Endothelial cell of umbilical vein (primary cell): ENCODE data around the gene SCTR. TPM values are rescaled to one million over a fixed set of nuclear protein-coding genes. Genes with fewer than 3 reads are reported as not detected.

Experiments
- BruUV-seq: library from RNA; stranded (reverse); fragments of 400-500 nt; replicated peaks from 2 replicates; lab custom pipeline; 2021; lab: Mats Ljungman, UMichigan
- CTCF ChIA-PET: fragments of 300-600, 350-600 bp; sonication (Branson Sonifier 250); formaldehyde crosslinking; loops from one replicate; lab custom pipeline; 2021; ENCODE audit warnings: antibody characterized with exemption, inconsistent platforms; lab: Charles Lee
- POLR2A ChIA-PET: fragments of 300-600, 350-600 bp; sonication (Branson Sonifier 250); formaldehyde crosslinking; loops from one replicate; lab custom pipeline; 2021; ENCODE audit warnings: antibody characterized with exemption, inconsistent platforms; lab: Charles Lee
- DNase-seq: peaks from one replicate; pipeline ENCODE4 v3.0.0-alpha.2; 2011; ENCODE audit warnings: low read depth, low spot score
- FAIRE-seq: peaks from 2 replicates; lab custom pipeline; 2011; peaks lifted over from hg19 to GRCh38; lab: Jason Lieb, UNC
- H2AFZ ChIP-seq: 2 replicates; pipeline ENCODE4 v1.6.0; 2012; ENCODE audit warnings: low read depth, low read length, control low read depth, inconsistent platforms
- H3K27ac ChIP-seq: 2 replicates; pipeline ENCODE4 v1.5.1; 2011; ENCODE audit warnings: low read depth, mild to moderate bottlenecking, control low read depth, low read length, moderate library complexity; ENCODE audit not compliant: insufficient read depth
- H3K27me3 ChIP-seq, 2 experiments: 2 replicates each; pipeline versions ENCODE4 v1.6.0 to v1.6.1; 2011; ENCODE audit warnings: low read length in 2 of 2, mixed read lengths in 1 of 2; ENCODE audit not compliant: control insufficient read depth in 2 of 2, insufficient read depth in 2 of 2
- H3K36me3 ChIP-seq, 2 experiments: 2 replicates in 1 of 2; 3 replicates in 1 of 2; pipeline ENCODE4 v1.5.1; 2011; ENCODE audit warnings: low read length in 2 of 2, mild to moderate bottlenecking in 1 of 2, moderate library complexity in 1 of 2; ENCODE audit not compliant: control insufficient read depth in 2 of 2, insufficient read depth in 2 of 2; ENCODE audit errors: extremely low read depth in 1 of 2
- H3K4me1 ChIP-seq: 3 replicates; pipeline ENCODE4 v1.5.1; 2011; ENCODE audit warnings: mild to moderate bottlenecking, low read length; ENCODE audit not compliant: control insufficient read depth, insufficient read depth; ENCODE audit errors: extremely low read depth
- H3K4me2 ChIP-seq: 2 replicates; pipeline ENCODE4 v1.6.1; 2011; ENCODE audit warnings: low read length, control low read depth, mixed read lengths; ENCODE audit not compliant: insufficient read depth
- H3K4me3 ChIP-seq, 3 experiments: fragments of 200-600 bp in 1 of 3; sonication (generic), shearing (Covaris generic) in 1 of 3; replicated peaks in 1 of 3; 2 replicates each; pipeline ENCODE4 v1.5.1; 2011 to 2016; ENCODE audit warnings: control low read depth in 3 of 3, low read length in 3 of 3, mild to moderate bottlenecking in 2 of 3, inconsistent platforms in 1 of 3, low read depth in 1 of 3, moderate library complexity in 1 of 3; ENCODE audit not compliant: insufficient read depth in 1 of 3
- H3K79me2 ChIP-seq: 2 replicates; pipeline ENCODE4 v1.6.0; 2012; ENCODE audit warnings: low read length, inconsistent platforms; ENCODE audit not compliant: control insufficient read depth, insufficient read depth
- H3K9ac ChIP-seq: replicated peaks from 2 replicates; pipeline ENCODE3; 2011; ENCODE audit warnings: low read length, control low read depth; ENCODE audit not compliant: insufficient read depth; ENCODE audit errors: extremely low read depth
- H3K9me1 ChIP-seq: replicated peaks from 3 replicates; pipeline ENCODE4 v1.6.0; 2011; ENCODE audit warnings: mild to moderate bottlenecking, low read length; ENCODE audit not compliant: control insufficient read depth, insufficient read depth; ENCODE audit errors: extremely low read depth
- H3K9me3 ChIP-seq: replicated peaks from 2 replicates; pipeline ENCODE4 v1.5.1; 2012; ENCODE audit warnings: low read length, inconsistent platforms; ENCODE audit not compliant: control insufficient read depth, insufficient read depth
- H4K20me1 ChIP-seq: replicated peaks from 2 replicates; pipeline ENCODE3; 2011; ENCODE audit warnings: mild to moderate bottlenecking, low read length; ENCODE audit not compliant: control insufficient read depth, insufficient read depth; ENCODE audit errors: extremely low read depth
- CTCF ChIP-seq, 2 donors: IDR thresholded peaks; 1 replicate in 1 of 2; 2 replicates in 1 of 2; pipeline ENCODE4 v1.5.1; 2011; ENCODE audit warnings: low read length in 2 of 2, mild to moderate bottlenecking in 2 of 2, moderate library complexity in 2 of 2, control low read depth in 1 of 2, inconsistent platforms in 1 of 2, low read depth in 1 of 2; ENCODE audit not compliant: insufficient read depth in 1 of 2; ENCODE audit errors: extremely low read depth in 1 of 2
- EZH2 ChIP-seq: IDR thresholded peaks from 2 replicates; pipeline ENCODE4 v1.6.1; 2012; ENCODE audit warnings: borderline replicate concordance, low read depth, mild to moderate bottlenecking, moderate library complexity, low read length, inconsistent platforms; ENCODE audit not compliant: severe bottlenecking
- FOS ChIP-seq: IDR thresholded peaks from 2 replicates; pipeline ENCODE4 v1.6.1; 2011; ENCODE audit warnings: mild to moderate bottlenecking, low read length, moderate library complexity, borderline replicate concordance; ENCODE audit not compliant: insufficient read depth
- GATA2 ChIP-seq: IDR thresholded peaks from 2 replicates; pipeline ENCODE4 v1.7.0; 2011; ENCODE audit warnings: low read depth, mild to moderate bottlenecking, moderate library complexity, mixed read lengths, low read length; ENCODE audit not compliant: insufficient read length, insufficient read depth
- JUN ChIP-seq: IDR thresholded peaks from 2 replicates; pipeline ENCODE4 v1.6.1; 2011; ENCODE audit warnings: borderline replicate concordance, low read depth; ENCODE audit not compliant: insufficient read length, insufficient read depth
- MAX ChIP-seq: IDR thresholded peaks from 2 replicates; pipeline ENCODE4 v1.6.1; 2011; ENCODE audit not compliant: insufficient read depth, insufficient read length
- MYC ChIP-seq: IDR thresholded peaks from one replicate; pipeline ENCODE4 v1.6.1; 2011; ENCODE audit warnings: mild to moderate bottlenecking, low read depth, low read length
- POLR2A ChIP-seq: IDR thresholded peaks from 2 replicates; pipeline ENCODE4 v1.6.1; 2012; ENCODE audit warnings: low read depth, mild to moderate bottlenecking, control low read depth, low read length
- POLR2AphosphoS5 ChIP-seq: IDR thresholded peaks from 2 replicates; pipeline ENCODE4 v1.6.1; 2012; ENCODE audit warnings: low read depth, mild to moderate bottlenecking, control low read depth, low read length, moderate library complexity; ENCODE audit not compliant: insufficient read depth
- dilution Hi-C: fragments of 300-500 bp; cut with MboI; formaldehyde crosslinking; loops from one replicate; pipeline ENCODE4 v1.15.0; 2019; ENCODE audit warnings: low sequenced_read_pairs; ENCODE audit not compliant: extremely low pct_ligation_motif_present
- intact Hi-C: fragments of 100-400 bp; cut with micrococcal nuclease; formaldehyde crosslinking; loops from one replicate; pipeline ENCODE4 v1.10.0; 2022
- polyA plus RNA-seq, 4 experiments: library from polyadenylated mRNA; depleted of rRNA in 3 of 4; stranded (reverse) in 3 of 4; unstranded in 1 of 4; fragments of >200 nt; gene quantifications; 2 replicates each; pipeline versions ENCODE4 v1.2.1 to v1.2.3, GENCODE V29; 2011 to 2012; ENCODE audit warnings: missing spikeins in 1 of 4
- total RNA-seq: library from RNA; stranded (reverse); gene quantifications from 2 replicates; pipeline ENCODE4 v1.2.3, GENCODE V29; 2021

The SCTR gene
- total and polyA plus RNA-seq, 2 donors (not counting 3 experiments of a cell fraction or from before 2014, with no cell fraction given), result not detected

- Histone ChIP-seq H3K36me3 (no peaks in the 10 kb centered on the region), H3K27ac (no peak overlapping the region), H3K9me3 (no peaks in the 10 kb centered on the region), H3K4me2 (no peak overlapping the region), H3K9me1 (no peaks in the 10 kb centered on the region), H4K20me1 (no peaks in the 10 kb centered on the region), H3K27me3 (no peaks in the 10 kb centered on the region), H3K4me1 (no peaks in the 10 kb centered on the region), H3K4me3 (no peak overlapping the region), H3K9ac (no peak overlapping the region), H2AFZ (no peak overlapping the region), H3K79me2 (no peaks in the 10 kb centered on the region)
- DNase-seq (no peak), FAIRE-seq (no peak)
- TF ChIP-seq MYC (no peak), GATA2 (no peak), POLR2A (no peak), POLR2AphosphoS5 (no peak), CTCF (IDR thresholded peaks at IDR 0.05; ENCODE audit: extremely low read depth in 1 of 2, insufficient read depth in 1 of 2, low read depth in 1 of 2, low read length in 2 of 2) (no peak), FOS (no peak), MAX (no peak), EZH2 (no peak), JUN (no peak)
- CTCF ChIA-PET, result interaction anchor here (0.8 to 1.9 kb wide), 4 partner anchors 9 to 36 kb away, joined by 3 to 6 read pairs (median 4); no protein-coding TSS in a partner anchor
- POLR2A ChIA-PET, result no interaction called here
- no TSS peak for BruUV-seq
- intact Hi-C loops, result no loop called here
- dilution Hi-C loops, result no loop called here
Measured at GRCh38 chr2:119439574-119440500, 84.4 kb downstream of the SCTR start.
